Hepatocyte (in vitro differentiated cells): ENCODE measurements around the gene FLOT1.

Experiments
- CTCF ChIP-seq: fragments of 200-600 bp; sonication (generic); IDR thresholded peaks from 2 replicates; pipeline ENCODE4 v1.5.1; 2016; ENCODE audit warnings: antibody characterized with exemption, mild to moderate bottlenecking; ENCODE audit not compliant: poor library complexity
- EZH2 ChIP-seq: fragments of 200-600 bp; sonication (generic); IDR thresholded peaks from 2 replicates; pipeline ENCODE4 v1.6.1; 2016; ENCODE audit warnings: antibody characterized with exemption, mild to moderate bottlenecking, borderline replicate concordance
- EZH2phosphoT487 ChIP-seq: fragments of 200-600 bp; sonication (generic); IDR thresholded peaks from one replicate; pipeline ENCODE4 v1.6.1; 2018; ENCODE audit warnings: antibody characterized with exemption, mild to moderate bottlenecking, low read depth, moderate library complexity; ENCODE audit not compliant: unreplicated experiment, severe bottlenecking

GRCh38 chr6:30743099-30744053 is 889 bp upstream of the FLOT1 start:
- TF ChIP-seq EZH2phosphoT487 (no peak), CTCF (no peak), EZH2 (no peak)
